Nephron progenitor cell (in vitro differentiated cells): Measurements from ENCODE around the gene CREB5.
A peak's percentile ranks its signal among the peaks of the same experiment; 100 is the strongest.

ENCODE experiments used
- DNase-seq: peaks from one replicate; pipeline ENCODE4 v3.0.0; 2021
- H3K27ac Mint-ChIP-seq: 2 replicates; pipeline ENCODE4 v1.8.0; 2021; ENCODE audit warnings: mild to moderate bottlenecking, moderate library complexity, mixed read lengths
- H3K27me3 Mint-ChIP-seq: 2 replicates; pipeline ENCODE4 v1.8.0; 2021; ENCODE audit warnings: mild to moderate bottlenecking, low read depth, mixed read lengths; ENCODE audit not compliant: poor library complexity
- H3K36me3 Mint-ChIP-seq: 2 replicates; pipeline ENCODE4 v1.8.0; 2021; ENCODE audit warnings: low read depth, mixed read lengths
- H3K4me1 Mint-ChIP-seq: 2 replicates; pipeline ENCODE4 v1.8.0; 2021; ENCODE audit warnings: mixed read lengths
- H3K4me3 Mint-ChIP-seq: 2 replicates; pipeline ENCODE4 v1.8.0; 2021; ENCODE audit warnings: mild to moderate bottlenecking, moderate library complexity, mixed read lengths
- H3K9me3 Mint-ChIP-seq: 2 replicates; pipeline ENCODE4 v1.8.0; 2021; ENCODE audit warnings: mild to moderate bottlenecking, moderate library complexity, mixed read lengths
- TF ChIP-seq, protein P1 (sequence below): fragments of 200-600 bp; sonication (generic); IDR thresholded peaks from 2 replicates; pipeline ENCODE4 v1.5.0; 2021; ENCODE audit warnings: antibody characterized with exemption

The CREB5 gene

DNA sequence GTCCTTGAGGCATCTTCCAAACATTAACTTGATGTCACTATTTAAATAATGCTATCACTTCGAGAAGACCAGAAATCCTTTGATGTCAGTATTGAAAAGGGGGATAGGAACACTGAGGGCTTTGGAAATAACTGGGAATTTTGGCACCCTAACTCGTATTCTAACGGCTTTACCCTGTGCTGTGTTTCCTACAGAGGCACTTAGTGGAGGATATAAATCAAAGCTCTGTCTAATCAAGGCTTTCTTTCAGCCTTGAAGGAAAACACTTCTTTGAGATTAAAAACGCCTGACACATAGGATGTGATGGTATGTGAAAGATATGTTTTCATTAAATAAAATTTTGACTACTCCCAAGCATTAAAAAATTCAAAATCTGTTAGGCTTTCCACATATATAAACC is 62.3 kb downstream of the CREB5 start:
- H3K27me3 Mint-ChIP-seq = no peaks in the 10 kb centered on the region
- TF ChIP-seq, protein P1, sequence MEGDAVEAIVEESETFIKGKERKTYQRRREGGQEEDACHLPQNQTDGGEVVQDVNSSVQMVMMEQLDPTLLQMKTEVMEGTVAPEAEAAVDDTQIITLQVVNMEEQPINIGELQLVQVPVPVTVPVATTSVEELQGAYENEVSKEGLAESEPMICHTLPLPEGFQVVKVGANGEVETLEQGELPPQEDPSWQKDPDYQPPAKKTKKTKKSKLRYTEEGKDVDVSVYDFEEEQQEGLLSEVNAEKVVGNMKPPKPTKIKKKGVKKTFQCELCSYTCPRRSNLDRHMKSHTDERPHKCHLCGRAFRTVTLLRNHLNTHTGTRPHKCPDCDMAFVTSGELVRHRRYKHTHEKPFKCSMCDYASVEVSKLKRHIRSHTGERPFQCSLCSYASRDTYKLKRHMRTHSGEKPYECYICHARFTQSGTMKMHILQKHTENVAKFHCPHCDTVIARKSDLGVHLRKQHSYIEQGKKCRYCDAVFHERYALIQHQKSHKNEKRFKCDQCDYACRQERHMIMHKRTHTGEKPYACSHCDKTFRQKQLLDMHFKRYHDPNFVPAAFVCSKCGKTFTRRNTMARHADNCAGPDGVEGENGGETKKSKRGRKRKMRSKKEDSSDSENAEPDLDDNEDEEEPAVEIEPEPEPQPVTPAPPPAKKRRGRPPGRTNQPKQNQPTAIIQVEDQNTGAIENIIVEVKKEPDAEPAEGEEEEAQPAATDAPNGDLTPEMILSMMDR = no peak
- peak overlapping the region; percentile 1 for H3K4me3 Mint-ChIP-seq
- peak overlapping the region; percentile 44 for H3K27ac Mint-ChIP-seq
- H3K36me3 Mint-ChIP-seq = no peaks in the 10 kb centered on the region
- H3K4me1 Mint-ChIP-seq = peaks cover 61% of the 10 kb centered on the region
- DNase-seq = no peak
- no peaks in the 10 kb centered on the region for H3K9me3 Mint-ChIP-seq

DNA sequence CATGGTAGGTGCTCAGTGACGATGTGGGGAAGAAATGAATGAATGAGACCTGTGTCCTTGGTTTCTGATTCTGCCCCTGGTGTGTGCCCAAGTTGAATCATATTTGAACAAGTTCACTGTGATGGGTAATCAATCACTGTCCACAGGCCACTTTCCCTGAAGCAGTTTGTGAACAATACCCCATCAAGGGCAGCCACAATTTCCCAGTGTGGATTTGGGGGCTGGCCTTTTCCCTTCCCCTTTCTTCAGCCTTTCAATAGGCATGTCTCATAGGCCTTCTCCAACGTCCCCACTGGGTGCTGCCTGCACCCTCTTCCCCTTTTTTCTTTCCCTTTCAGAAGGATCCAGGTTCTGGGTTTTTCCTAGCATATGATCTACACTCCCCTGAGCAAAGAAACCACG is 64.7 kb downstream of the CREB5 start:
- TF ChIP-seq, protein P1 = no peak
- Mint-ChIP-seq H3K4me3 (no peak overlapping the region), H3K27me3 (no peaks in the 10 kb centered on the region), H3K36me3 (no peaks in the 10 kb centered on the region), H3K9me3 (no peaks in the 10 kb centered on the region), H3K27ac (no peak overlapping the region), H3K4me1 (peaks cover 85% of the 10 kb centered on the region)
- no peak for DNase-seq

- Mint-ChIP-seq H3K9me3 (no peaks in the 10 kb centered on the region), H3K27ac (peak overlapping the region; percentile 60), H3K36me3 (no peaks in the 10 kb centered on the region), H3K4me1 (peaks cover 87% of the 10 kb centered on the region), H3K27me3 (peaks cover 4% of the 10 kb centered on the region), H3K4me3 (no peak overlapping the region)
- DNase-seq = no peak
- TF ChIP-seq, protein P1 = no peak
These were observed 66.3 kb downstream of the CREB5 start for GRCh38 chr7:28478656-28479055.

GRCh38 chr7:28479507-28479947 is 67.2 kb downstream of the CREB5 start:
- no peak for DNase-seq
- TF ChIP-seq, protein P1 = no peak
- Mint-ChIP-seq H3K36me3 (no peaks in the 10 kb centered on the region), H3K9me3 (no peaks in the 10 kb centered on the region), H3K4me3 (no peak overlapping the region), H3K4me1 (peaks cover 78% of the 10 kb centered on the region), H3K27ac (peak overlapping the region; percentile 60), H3K27me3 (peaks cover 4% of the 10 kb centered on the region)

DNA sequence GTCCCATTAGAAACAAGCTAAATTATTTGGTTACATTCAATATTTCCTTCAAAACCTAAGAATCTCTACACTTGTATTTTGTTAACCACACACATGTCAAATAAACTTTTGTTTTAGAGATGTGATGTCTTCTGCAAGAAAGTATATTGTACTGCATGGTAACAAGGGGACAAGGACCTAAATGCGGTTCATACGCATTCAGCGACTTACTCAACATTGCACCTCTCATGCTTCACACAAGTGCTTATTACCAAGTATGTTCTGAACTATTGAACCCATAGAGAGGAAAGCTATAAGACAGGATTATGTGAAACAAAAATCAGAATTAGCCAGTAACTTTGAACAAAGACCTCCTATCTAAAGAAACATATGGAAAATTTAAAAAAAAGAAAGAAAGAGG is 68.3 kb downstream of the CREB5 start:
- H3K27ac Mint-ChIP-seq = peak overlapping the region; percentile 91
- no peak for DNase-seq
- H3K4me3 Mint-ChIP-seq = peak overlapping the region; percentile 66
- H3K4me1 Mint-ChIP-seq = peaks cover 67% of the 10 kb centered on the region
- H3K36me3 Mint-ChIP-seq = no peaks in the 10 kb centered on the region
- peaks cover 4% of the 10 kb centered on the region for H3K27me3 Mint-ChIP-seq
- H3K9me3 Mint-ChIP-seq = no peaks in the 10 kb centered on the region
- TF ChIP-seq, protein P1 = no peak

- no peaks in the 10 kb centered on the region for H3K36me3 Mint-ChIP-seq
- H3K4me3 Mint-ChIP-seq = peak overlapping the region; percentile 66
- peaks cover 4% of the 10 kb centered on the region for H3K27me3 Mint-ChIP-seq
- TF ChIP-seq, protein P1 = no peak
- no peak for DNase-seq
- H3K27ac Mint-ChIP-seq = peak overlapping the region; percentile 91
- H3K9me3 Mint-ChIP-seq = no peaks in the 10 kb centered on the region
- peaks cover 60% of the 10 kb centered on the region for H3K4me1 Mint-ChIP-seq
These were observed 69.0 kb downstream of the CREB5 start for GRCh38 chr7:28481091-28481926.
